Ascending aorta (tissue), 2 donors: ENCODE measurements around the gene USF3. TPM values are rescaled to one million over a fixed set of nuclear protein-coding genes. Genes with fewer than 3 reads are reported as not detected.

ENCODE experiments used
- DNase-seq, 2 donors: peaks; one replicate each; pipeline ENCODE4 v3.0.0-alpha.2; 2019; ENCODE audit warnings: low spot score in 2 of 2
- H3K27ac ChIP-seq, 2 donors: fragments of 200-600 bp; sonication (generic); one replicate each; pipeline ENCODE4 v1.5.1; 2016 to 2017; ENCODE audit warnings: mild to moderate bottlenecking in 1 of 2
- H3K27me3 ChIP-seq: fragments of 200-600 bp; sonication (generic); one replicate; pipeline ENCODE4 v1.5.1; 2017
- H3K36me3 ChIP-seq, 2 donors: fragments of 200-600 bp; sonication (generic); one replicate each; pipeline ENCODE4 v1.5.1; 2016
- H3K4me1 ChIP-seq, 2 donors: fragments of 200-600 bp; sonication (generic); one replicate each; pipeline ENCODE4 v1.5.1; 2016 to 2017; ENCODE audit warnings: mild to moderate bottlenecking in 1 of 2
- H3K4me3 ChIP-seq, 2 donors: fragments of 200-600 bp; sonication (generic); one replicate each; pipeline ENCODE4 v1.5.1; 2016 to 2017; ENCODE audit warnings: mild to moderate bottlenecking in 1 of 2
- H3K9me3 ChIP-seq, 2 donors: fragments of 200-600 bp; sonication (generic); one replicate each; pipeline ENCODE4 v1.5.1; 2016
- intact Hi-C: fragments of 100-400 bp; cut with DNase I; formaldehyde crosslinking; loops from one replicate; pipeline ENCODE4 v1.15.1; 2023
- total RNA-seq: library from RNA; depleted of rRNA; stranded (reverse); fragments of >200 nt; gene quantifications from one replicate; pipeline ENCODE4 v1.1.0, GENCODE V29; 2016
- TF ChIP-seq, protein P1 (sequence below), 3 experiments: fragments of 200-600 bp in 2 of 3; fragments of 450-650 bp in 1 of 3; sonication (generic) in 2 of 3; IDR thresholded peaks; one replicate each; pipeline ENCODE4 v1.5.1; 2016 to 2019; ENCODE audit warnings: antibody characterized with exemption in 3 of 3, mild to moderate bottlenecking in 1 of 3, moderate library complexity in 1 of 3

Gene USF3
- total RNA-seq, 1 donor from 2014 or later: 16.1 TPM

DNA sequence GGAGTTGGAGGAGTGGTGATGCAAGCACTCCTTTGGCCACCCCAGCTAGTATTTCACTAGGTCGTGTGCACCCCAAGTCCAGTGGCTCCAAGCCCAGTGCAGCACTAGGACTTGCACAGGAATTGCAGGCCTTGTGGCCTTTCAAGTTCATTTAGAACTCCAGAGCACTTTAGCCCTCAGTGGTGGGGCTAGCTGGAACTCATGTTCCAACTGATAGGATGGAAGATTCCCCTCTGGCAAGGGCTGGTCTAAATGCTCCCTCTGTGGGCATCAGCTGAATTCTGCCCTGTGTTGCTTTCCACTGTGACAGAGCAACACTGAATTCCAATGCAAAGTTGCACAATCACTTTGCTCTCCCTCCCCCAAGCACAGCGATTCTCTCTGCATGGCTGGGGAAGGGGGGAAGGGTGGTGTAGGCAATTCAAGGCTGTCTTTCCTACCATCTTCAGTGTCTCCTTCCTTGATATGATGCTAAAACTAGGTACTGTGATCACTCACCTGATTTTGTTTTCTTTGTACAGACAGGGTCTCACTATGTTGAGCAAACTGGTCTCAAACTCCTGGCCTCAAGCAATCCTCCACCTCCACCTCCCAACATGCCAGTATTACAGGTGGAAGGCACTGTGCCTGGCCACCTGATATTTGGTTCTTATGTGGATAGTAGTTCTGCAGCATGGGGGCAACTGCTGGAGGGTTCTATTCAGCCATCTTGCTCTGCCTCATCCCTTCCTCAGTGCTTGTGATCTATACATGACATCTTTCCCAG lies 10.3 kb downstream of the USF3 start:
- Histone ChIP-seq H3K4me3 (no peak overlapping the region), H3K4me1 (no peaks in the 10 kb centered on the region), H3K27me3 (no peaks in the 10 kb centered on the region), H3K27ac (no peak overlapping the region), H3K9me3 (peaks cover 6 to 9% of the 10 kb centered on the region in 2 donors), H3K36me3 (peaks cover 2 to 3% of the 10 kb centered on the region in 2 donors)
- TF ChIP-seq, protein P1, sequence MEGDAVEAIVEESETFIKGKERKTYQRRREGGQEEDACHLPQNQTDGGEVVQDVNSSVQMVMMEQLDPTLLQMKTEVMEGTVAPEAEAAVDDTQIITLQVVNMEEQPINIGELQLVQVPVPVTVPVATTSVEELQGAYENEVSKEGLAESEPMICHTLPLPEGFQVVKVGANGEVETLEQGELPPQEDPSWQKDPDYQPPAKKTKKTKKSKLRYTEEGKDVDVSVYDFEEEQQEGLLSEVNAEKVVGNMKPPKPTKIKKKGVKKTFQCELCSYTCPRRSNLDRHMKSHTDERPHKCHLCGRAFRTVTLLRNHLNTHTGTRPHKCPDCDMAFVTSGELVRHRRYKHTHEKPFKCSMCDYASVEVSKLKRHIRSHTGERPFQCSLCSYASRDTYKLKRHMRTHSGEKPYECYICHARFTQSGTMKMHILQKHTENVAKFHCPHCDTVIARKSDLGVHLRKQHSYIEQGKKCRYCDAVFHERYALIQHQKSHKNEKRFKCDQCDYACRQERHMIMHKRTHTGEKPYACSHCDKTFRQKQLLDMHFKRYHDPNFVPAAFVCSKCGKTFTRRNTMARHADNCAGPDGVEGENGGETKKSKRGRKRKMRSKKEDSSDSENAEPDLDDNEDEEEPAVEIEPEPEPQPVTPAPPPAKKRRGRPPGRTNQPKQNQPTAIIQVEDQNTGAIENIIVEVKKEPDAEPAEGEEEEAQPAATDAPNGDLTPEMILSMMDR (IDR thresholded peaks at IDR 0.05): no peak
- intact Hi-C loops: no loop called here
- DNase-seq: no peak

DNA sequence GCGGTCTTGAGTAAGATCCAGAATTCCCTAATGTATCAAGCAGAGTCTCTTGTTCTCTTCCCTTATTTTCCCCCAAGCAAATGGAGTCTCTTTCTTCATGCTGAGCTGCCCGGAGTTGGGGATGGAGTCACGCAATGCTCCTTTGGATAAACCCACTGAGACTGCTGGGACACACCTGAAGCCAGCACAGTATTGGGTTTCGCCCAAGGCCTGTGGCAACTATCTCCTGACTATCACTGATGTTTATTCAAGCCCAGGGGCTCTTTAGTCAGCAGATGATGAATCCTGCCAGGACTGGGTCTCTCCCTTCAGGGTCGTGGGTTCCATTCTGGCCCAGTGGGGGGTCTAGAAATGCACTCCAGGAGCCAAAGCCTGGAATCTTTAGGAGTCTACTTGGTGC lies 11.3 kb downstream of the USF3 start:
- TF ChIP-seq, protein P1 (IDR thresholded peaks at IDR 0.05): no peak
- intact Hi-C loops: no loop called here

GRCh38 chr3:113684271-113684819 lies 12.1 kb downstream of the USF3 start:
- Histone ChIP-seq H3K4me1 (no peaks in the 10 kb centered on the region), H3K27me3 (no peaks in the 10 kb centered on the region), H3K4me3 (no peak overlapping the region), H3K36me3 (peaks cover 2 to 3% of the 10 kb centered on the region in 2 donors), H3K9me3 (peaks cover 6 to 9% of the 10 kb centered on the region in 2 donors), H3K27ac (no peak overlapping the region)
- TF ChIP-seq, protein P1 (IDR thresholded peaks at IDR 0.05): no peak
- DNase-seq: no peak
- intact Hi-C loops: no loop called here

More for the DNA sequence above, 11.3 kb downstream of the USF3 start:
- Histone ChIP-seq H3K4me1 (no peaks in the 10 kb centered on the region), H3K9me3 (peaks cover 6 to 9% of the 10 kb centered on the region in 2 donors), H3K27ac (no peak overlapping the region), H3K27me3 (no peaks in the 10 kb centered on the region), H3K36me3 (peaks cover 2 to 3% of the 10 kb centered on the region in 2 donors), H3K4me3 (no peak overlapping the region)
- no peak for DNase-seq

GRCh38 chr3:113678773-113679172 lies 17.7 kb downstream of the USF3 start:
- Histone ChIP-seq H3K4me3 (no peak overlapping the region), H3K27me3 (no peaks in the 10 kb centered on the region), H3K4me1 (no peaks in the 10 kb centered on the region), H3K36me3 (peaks cover 13 to 23% of the 10 kb centered on the region in 2 donors), H3K9me3 (no peaks in the 10 kb centered on the region), H3K27ac (no peak overlapping the region)
- TF ChIP-seq, protein P1 (IDR thresholded peaks at IDR 0.05): no peak
- intact Hi-C loops: no loop called here
- no peak for DNase-seq

GRCh38 chr3:113677737-113678136 lies 18.7 kb downstream of the USF3 start:
- peaks cover 13 to 28% of the 10 kb centered on the region in 2 donors for H3K36me3 ChIP-seq
- DNase-seq: no peak
- no peaks in the 10 kb centered on the region for H3K27me3 ChIP-seq
- H3K9me3 ChIP-seq: no peaks in the 10 kb centered on the region
- intact Hi-C loops: no loop called here
- H3K27ac ChIP-seq: no peak overlapping the region
- no peaks in the 10 kb centered on the region for H3K4me1 ChIP-seq
- H3K4me3 ChIP-seq: no peak overlapping the region
- TF ChIP-seq, protein P1 (IDR thresholded peaks at IDR 0.05): no peak
